MCF 10A (cell line): ENCODE data around the gene SHLD1. TPM values are rescaled to one million over a fixed set of nuclear protein-coding genes. Genes with fewer than 3 reads are reported as not detected.

Source experiments
- BruUV-seq: library from RNA; stranded (reverse); fragments of 400-500 nt; replicated peaks from 2 replicates; lab custom pipeline; 2021; lab: Mats Ljungman, UMichigan
- CTCF ChIA-PET: fragments of 300-600 bp; sonication (Branson Sonifier 250); formaldehyde crosslinking; extraction: SDS; loops from one replicate; lab custom pipeline; 2021; ENCODE audit warnings: antibody characterized with exemption, inconsistent platforms; lab: Yijun Ruan, JAX
- POLR2A ChIA-PET: fragments of 300-600, 350-650 bp; sonication (Branson Sonifier 250); formaldehyde crosslinking; extraction: SDS; loops from one replicate; lab custom pipeline; 2020; ENCODE audit warnings: antibody characterized with exemption, inconsistent platforms; lab: Yijun Ruan, JAX
- DNase-seq: peaks from one replicate; pipeline ENCODE4 v3.0.0-alpha.2; 2018; ENCODE audit not compliant: unreplicated experiment
- H3K27ac Mint-ChIP-seq: one replicate; pipeline ENCODE4 v1.8.0; 2022; ENCODE audit warnings: mild to moderate bottlenecking, low read depth, mixed read lengths; ENCODE audit not compliant: unreplicated experiment
- H3K27me3 Mint-ChIP-seq: one replicate; pipeline ENCODE4 v1.8.0; 2022; ENCODE audit warnings: mixed read lengths; ENCODE audit not compliant: insufficient read depth, unreplicated experiment
- H3K36me3 Mint-ChIP-seq: one replicate; pipeline ENCODE4 v1.8.0; 2022; ENCODE audit warnings: mild to moderate bottlenecking, moderate library complexity, mixed read lengths; ENCODE audit not compliant: insufficient read depth, unreplicated experiment
- H3K4me1 Mint-ChIP-seq: one replicate; pipeline ENCODE4 v1.8.0; 2022; ENCODE audit warnings: mixed read lengths; ENCODE audit not compliant: insufficient read depth, unreplicated experiment
- H3K4me3 Mint-ChIP-seq: one replicate; pipeline ENCODE4 v1.8.0; 2022; ENCODE audit warnings: mild to moderate bottlenecking, moderate library complexity, mixed read lengths; ENCODE audit not compliant: unreplicated experiment
- H3K9me3 Mint-ChIP-seq: one replicate; pipeline ENCODE4 v1.8.0; 2022; ENCODE audit warnings: mixed read lengths; ENCODE audit not compliant: unreplicated experiment
- CTCF ChIP-seq: fragments of 200-600 bp; IDR thresholded peaks from one replicate; pipeline ENCODE4 v1.8.0; 2022; ENCODE audit warnings: antibody characterized with exemption, mild to moderate bottlenecking; ENCODE audit not compliant: unreplicated experiment
- intact Hi-C: fragments of 100-400 bp; cut with micrococcal nuclease; formaldehyde crosslinking; loops from 2 replicates; pipeline ENCODE4 v1.14.1; 2022
- total RNA-seq: library from RNA; stranded (reverse); gene quantifications from 2 replicates; pipeline ENCODE4 v1.2.3, GENCODE V29; 2022

SHLD1 gene
- total RNA-seq, 1 experiment from 2014 or later = 2.3 TPM

- TF ChIP-seq CTCF = no peak
- Mint-ChIP-seq H3K4me3 (no peak overlapping the region), H3K9me3 (peaks cover 8% of the 10 kb centered on the region), H3K27ac (peak overlapping the region; percentile 69), H3K27me3 (peaks cover 12% of the 10 kb centered on the region), H3K36me3 (no peaks in the 10 kb centered on the region), H3K4me1 (peaks cover 24% of the 10 kb centered on the region)
- BruUV-seq = no TSS peak
- ChIA-PET CTCF (interaction anchor here (1.0 to 1.6 kb wide), 2 partner anchors 9 to 53 kb away, joined by 3 to 4 read pairs; no protein-coding TSS in a partner anchor), POLR2A (interaction anchor here (0.6 to 1.6 kb wide), 12 partner anchors 10 to 49 kb away, joined by 3 to 14 read pairs (median 6); partner anchors contain the start of gene SHLD1)
- intact Hi-C loops = no loop called here
- no peak for DNase-seq
These were observed 34.9 kb upstream of the SHLD1 start for GRCh38 chr20:5715071-5715841.

GRCh38 chr20:5716953-5717352 lies 33.2 kb upstream of the SHLD1 start:
- no peak overlapping the region for H3K4me3 Mint-ChIP-seq
- intact Hi-C loops = no loop called here
- H3K4me1 Mint-ChIP-seq = peaks cover 25% of the 10 kb centered on the region
- no peak overlapping the region for H3K27ac Mint-ChIP-seq
- POLR2A ChIA-PET = interaction anchor here (1.6 kb wide), 1 partner anchor 13 kb away, joined by 6 read pairs; no protein-coding TSS in a partner anchor
- no TSS peak for BruUV-seq
- H3K27me3 Mint-ChIP-seq = peaks cover 12% of the 10 kb centered on the region
- CTCF ChIA-PET = interaction anchor here (0.6 to 1.1 kb wide), 2 partner anchors 15 to 187 kb away, joined by 3 read pairs; no protein-coding TSS in a partner anchor
- no peak for DNase-seq
- no peak for TF ChIP-seq CTCF
- peaks cover 8% of the 10 kb centered on the region for H3K9me3 Mint-ChIP-seq
- no peaks in the 10 kb centered on the region for H3K36me3 Mint-ChIP-seq

GRCh38 chr20:5718896-5719595 lies 31.2 kb upstream of the SHLD1 start:
- CTCF ChIA-PET = no interaction called here
- no peak for TF ChIP-seq CTCF
- Mint-ChIP-seq H3K27ac (no peak overlapping the region), H3K9me3 (peaks cover 8% of the 10 kb centered on the region), H3K4me1 (peaks cover 25% of the 10 kb centered on the region), H3K27me3 (no peaks in the 10 kb centered on the region), H3K36me3 (no peaks in the 10 kb centered on the region), H3K4me3 (no peak overlapping the region)
- POLR2A ChIA-PET = no interaction called here
- no TSS peak for BruUV-seq
- intact Hi-C loops = no loop called here
- peak; percentile 73 for DNase-seq
